ENCODE data around the gene ARRDC3. TPM values are rescaled to one million over a fixed set of nuclear protein-coding genes. Genes with fewer than 3 reads are reported as not detected.

The ARRDC3 gene
- total RNA-seq, 1 experiment from 2014 or later, result 32.0 TPM

DNA sequence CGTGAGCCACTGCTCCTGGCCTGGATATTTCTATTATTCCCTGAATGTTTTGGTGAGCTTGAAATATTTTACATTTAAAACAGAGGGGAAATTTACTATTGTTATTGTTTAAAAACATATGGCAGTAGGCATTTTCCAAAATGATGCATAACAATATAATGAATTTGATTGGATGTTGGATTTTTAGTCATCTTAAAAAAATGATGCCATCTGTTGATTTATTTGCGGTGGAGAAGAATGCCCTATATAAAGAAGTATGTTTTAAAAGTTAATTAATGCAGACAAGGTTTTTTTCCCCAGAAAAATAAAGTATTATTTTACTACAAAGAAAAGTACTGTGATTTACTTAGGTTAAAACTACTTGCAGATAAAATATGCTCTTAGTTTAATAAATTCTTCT lies 33.4 kb upstream of the ARRDC3 start:
- no peak overlapping the region for H3K4me3 ChIP-seq
- no peak overlapping the region for H3K4me2 ChIP-seq
- peaks cover 4% of the 10 kb centered on the region; the same call in 1 of the 2 replicates for H3K9me3 ChIP-seq (ENCODE audit: insufficient read depth, low read depth)
- no peaks in the 10 kb centered on the region for H3K79me2 ChIP-seq (ENCODE audit: low read depth)
- no peaks in the 10 kb centered on the region for H3K27me3 ChIP-seq (ENCODE audit: insufficient read depth, low read depth)
- H3K36me3 ChIP-seq (ENCODE audit: low read depth), result no peaks in the 10 kb centered on the region
- H3K9me2 ChIP-seq (ENCODE audit: insufficient read depth), result no peaks in the 10 kb centered on the region
- intact Hi-C loops (cut with micrococcal nuclease; ENCODE audit: unreplicated experiment), result loop anchor here (5.0 kb wide), 2 partner anchors 614 to 709 kb away; no protein-coding TSS in a partner anchor
- no peak for TF ChIP-seq EZH2 (IDR thresholded peaks at IDR 0.05; ENCODE audit: low read depth)
- TF ChIP-seq, protein P1, sequence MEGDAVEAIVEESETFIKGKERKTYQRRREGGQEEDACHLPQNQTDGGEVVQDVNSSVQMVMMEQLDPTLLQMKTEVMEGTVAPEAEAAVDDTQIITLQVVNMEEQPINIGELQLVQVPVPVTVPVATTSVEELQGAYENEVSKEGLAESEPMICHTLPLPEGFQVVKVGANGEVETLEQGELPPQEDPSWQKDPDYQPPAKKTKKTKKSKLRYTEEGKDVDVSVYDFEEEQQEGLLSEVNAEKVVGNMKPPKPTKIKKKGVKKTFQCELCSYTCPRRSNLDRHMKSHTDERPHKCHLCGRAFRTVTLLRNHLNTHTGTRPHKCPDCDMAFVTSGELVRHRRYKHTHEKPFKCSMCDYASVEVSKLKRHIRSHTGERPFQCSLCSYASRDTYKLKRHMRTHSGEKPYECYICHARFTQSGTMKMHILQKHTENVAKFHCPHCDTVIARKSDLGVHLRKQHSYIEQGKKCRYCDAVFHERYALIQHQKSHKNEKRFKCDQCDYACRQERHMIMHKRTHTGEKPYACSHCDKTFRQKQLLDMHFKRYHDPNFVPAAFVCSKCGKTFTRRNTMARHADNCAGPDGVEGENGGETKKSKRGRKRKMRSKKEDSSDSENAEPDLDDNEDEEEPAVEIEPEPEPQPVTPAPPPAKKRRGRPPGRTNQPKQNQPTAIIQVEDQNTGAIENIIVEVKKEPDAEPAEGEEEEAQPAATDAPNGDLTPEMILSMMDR (conservative IDR thresholded peaks at IDR 0.05), result no peak
- DNase-seq, result no peak
- ChIA-PET CTCF (no interaction called here), POLR2A (ENCODE audit: unreplicated experiment) (no interaction called here)
- H3F3A ChIP-seq (ENCODE audit: insufficient read depth, low read depth), result no peaks in the 10 kb centered on the region
- BruUV-seq (replicated peaks), result no TSS peak
- no peak overlapping the region for H2AFZ ChIP-seq
- H3K27ac ChIP-seq, result no peak overlapping the region
- H3K4me1 ChIP-seq (replicated peaks; ENCODE audit: insufficient read depth), result no peaks in the 10 kb centered on the region
- H4K20me1 ChIP-seq (ENCODE audit: insufficient read depth), result no peaks in the 10 kb centered on the region

DNA sequence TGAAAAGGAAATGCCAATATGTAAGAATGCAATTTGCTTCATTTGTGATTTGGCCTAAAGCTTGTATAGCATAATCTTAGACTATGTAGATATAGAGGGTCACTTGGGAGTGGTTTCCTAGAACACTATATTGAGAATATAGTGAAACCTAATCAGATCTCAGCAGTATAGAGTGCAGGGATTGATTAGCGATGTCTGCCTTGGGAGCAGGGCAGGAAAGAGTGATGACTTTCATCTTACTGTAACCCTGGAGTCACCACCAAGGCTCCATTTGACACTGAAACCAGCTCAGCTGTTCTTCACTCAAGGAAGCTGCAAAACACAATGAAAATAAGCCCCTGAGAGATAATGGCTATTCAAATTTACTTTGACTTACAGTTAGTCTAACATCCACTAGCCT lies 26.2 kb upstream of the ARRDC3 start:
- H3F3A ChIP-seq (ENCODE audit: insufficient read depth, low read depth), result no peaks in the 10 kb centered on the region
- BruUV-seq (replicated peaks), result no TSS peak
- no peaks in the 10 kb centered on the region for H3K36me3 ChIP-seq (ENCODE audit: low read depth)
- POLR2A ChIA-PET (ENCODE audit: unreplicated experiment), result no interaction called here
- intact Hi-C loops (cut with micrococcal nuclease; ENCODE audit: unreplicated experiment), result no loop called here
- CTCF ChIA-PET, result no interaction called here
- no peaks in the 10 kb centered on the region for H4K20me1 ChIP-seq (ENCODE audit: insufficient read depth)
- H3K9me3 ChIP-seq (ENCODE audit: insufficient read depth, low read depth), result no peaks in the 10 kb centered on the region
- H2AFZ ChIP-seq, result no peak overlapping the region
- no peak for DNase-seq
- no peak overlapping the region for H3K27ac ChIP-seq
- no peaks in the 10 kb centered on the region for H3K79me2 ChIP-seq (ENCODE audit: low read depth)
- no peak overlapping the region for H3K4me2 ChIP-seq
- no peak overlapping the region for H3K4me3 ChIP-seq
- no peaks in the 10 kb centered on the region for H3K9me2 ChIP-seq (ENCODE audit: insufficient read depth)
- H3K4me1 ChIP-seq (replicated peaks; ENCODE audit: insufficient read depth), result no peaks in the 10 kb centered on the region
- H3K27me3 ChIP-seq (ENCODE audit: insufficient read depth, low read depth), result no peaks in the 10 kb centered on the region
- TF ChIP-seq, protein P1 (conservative IDR thresholded peaks at IDR 0.05), result no peak
- no peak for TF ChIP-seq EZH2 (IDR thresholded peaks at IDR 0.05; ENCODE audit: low read depth)

DNA sequence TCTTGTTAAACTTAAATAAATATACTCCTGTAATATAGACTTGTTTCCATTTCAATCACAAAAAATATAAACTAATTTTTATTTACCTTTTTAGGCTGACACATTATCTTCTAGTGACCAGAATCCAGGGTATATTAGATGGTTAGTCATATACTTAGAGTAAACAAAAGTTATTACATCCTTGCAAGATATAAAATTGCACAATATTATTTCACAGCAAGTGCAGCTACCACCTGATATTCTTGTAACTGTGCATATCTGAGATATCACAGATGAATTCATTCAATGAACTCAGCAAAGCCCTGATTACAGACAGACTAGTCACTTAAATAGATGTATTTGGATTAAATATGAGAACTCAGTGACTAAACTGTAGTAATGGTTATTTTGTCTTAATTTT lies 25.6 kb upstream of the ARRDC3 start:
- no peaks in the 10 kb centered on the region for H3K9me2 ChIP-seq (ENCODE audit: insufficient read depth)
- no peaks in the 10 kb centered on the region for H3K9me3 ChIP-seq (ENCODE audit: insufficient read depth, low read depth)
- no peak for DNase-seq
- no peaks in the 10 kb centered on the region for H4K20me1 ChIP-seq (ENCODE audit: insufficient read depth)
- H2AFZ ChIP-seq, result no peak overlapping the region
- no peaks in the 10 kb centered on the region for H3K79me2 ChIP-seq (ENCODE audit: low read depth)
- H3K4me1 ChIP-seq (replicated peaks; ENCODE audit: insufficient read depth), result no peaks in the 10 kb centered on the region
- no peaks in the 10 kb centered on the region for H3K27me3 ChIP-seq (ENCODE audit: insufficient read depth, low read depth)
- no peak overlapping the region for H3K27ac ChIP-seq
- no peaks in the 10 kb centered on the region for H3K36me3 ChIP-seq (ENCODE audit: low read depth)
- TF ChIP-seq, protein P1 (conservative IDR thresholded peaks at IDR 0.05), result no peak
- no peak for TF ChIP-seq EZH2 (IDR thresholded peaks at IDR 0.05; ENCODE audit: low read depth)
- CTCF ChIA-PET, result no interaction called here
- no TSS peak for BruUV-seq (replicated peaks)
- H3K4me2 ChIP-seq, result no peak overlapping the region
- intact Hi-C loops (cut with micrococcal nuclease; ENCODE audit: unreplicated experiment), result no loop called here
- no peak overlapping the region for H3K4me3 ChIP-seq
- POLR2A ChIA-PET (ENCODE audit: unreplicated experiment), result no interaction called here
- no peaks in the 10 kb centered on the region for H3F3A ChIP-seq (ENCODE audit: insufficient read depth, low read depth)
